MM.1S (cell line): Measurements from ENCODE around the gene EYA2.

Experiments used
- EZH2 ChIP-seq: fragments of 300-600 bp; sonication (generic); optimal IDR thresholded peaks from 2 replicates; pipeline ENCODE3; 2017; ENCODE audit warnings: low read depth, mild to moderate bottlenecking, antibody characterized with exemption, low read length, mixed read lengths
- EZH2phosphoT487 ChIP-seq: fragments of 300-600 bp; sonication (generic); IDR thresholded peaks from 2 replicates; pipeline ENCODE4 v1.6.1; 2018; ENCODE audit warnings: antibody characterized with exemption, low read length
- TF ChIP-seq, protein P1 (sequence below): fragments of 300-600 bp; sonication (generic); IDR thresholded peaks from 2 replicates; pipeline ENCODE4 v1.5.1; 2016; ENCODE audit warnings: antibody characterized with exemption, low read length, mixed read lengths

DNA sequence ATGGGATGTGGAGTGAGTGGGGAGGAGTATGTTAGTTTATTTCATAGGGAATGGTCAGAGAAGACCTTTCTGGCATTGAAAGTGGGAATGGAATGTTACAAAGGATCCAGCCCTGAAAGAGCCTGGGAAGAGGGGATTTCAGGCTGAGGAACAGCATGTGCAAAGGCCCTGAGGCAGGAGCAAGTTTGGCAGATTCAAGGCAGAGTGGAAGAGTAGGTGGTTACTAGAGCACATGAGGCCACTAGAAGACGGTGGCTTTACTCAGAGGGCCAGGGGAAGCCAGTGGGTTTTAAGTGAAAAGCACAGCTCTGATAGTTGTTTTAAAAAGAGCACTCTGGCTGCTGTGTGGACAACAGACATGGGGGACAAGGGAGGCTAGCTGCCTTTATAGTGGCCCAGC lies 234.7 kb downstream of the EYA2 start:
- TF ChIP-seq, protein P1, sequence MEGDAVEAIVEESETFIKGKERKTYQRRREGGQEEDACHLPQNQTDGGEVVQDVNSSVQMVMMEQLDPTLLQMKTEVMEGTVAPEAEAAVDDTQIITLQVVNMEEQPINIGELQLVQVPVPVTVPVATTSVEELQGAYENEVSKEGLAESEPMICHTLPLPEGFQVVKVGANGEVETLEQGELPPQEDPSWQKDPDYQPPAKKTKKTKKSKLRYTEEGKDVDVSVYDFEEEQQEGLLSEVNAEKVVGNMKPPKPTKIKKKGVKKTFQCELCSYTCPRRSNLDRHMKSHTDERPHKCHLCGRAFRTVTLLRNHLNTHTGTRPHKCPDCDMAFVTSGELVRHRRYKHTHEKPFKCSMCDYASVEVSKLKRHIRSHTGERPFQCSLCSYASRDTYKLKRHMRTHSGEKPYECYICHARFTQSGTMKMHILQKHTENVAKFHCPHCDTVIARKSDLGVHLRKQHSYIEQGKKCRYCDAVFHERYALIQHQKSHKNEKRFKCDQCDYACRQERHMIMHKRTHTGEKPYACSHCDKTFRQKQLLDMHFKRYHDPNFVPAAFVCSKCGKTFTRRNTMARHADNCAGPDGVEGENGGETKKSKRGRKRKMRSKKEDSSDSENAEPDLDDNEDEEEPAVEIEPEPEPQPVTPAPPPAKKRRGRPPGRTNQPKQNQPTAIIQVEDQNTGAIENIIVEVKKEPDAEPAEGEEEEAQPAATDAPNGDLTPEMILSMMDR: no peak
- no peak for TF ChIP-seq EZH2
- TF ChIP-seq EZH2phosphoT487: no peak
